Raji (cell line): ENCODE data around the gene APLF.

Experiments used
- POLR2A ChIP-seq: IDR thresholded peaks from 2 replicates; pipeline ENCODE4 v1.6.1; 2011; ENCODE audit warnings: low read depth, low read length, control low read depth; ENCODE audit not compliant: insufficient read depth

The APLF gene

DNA sequence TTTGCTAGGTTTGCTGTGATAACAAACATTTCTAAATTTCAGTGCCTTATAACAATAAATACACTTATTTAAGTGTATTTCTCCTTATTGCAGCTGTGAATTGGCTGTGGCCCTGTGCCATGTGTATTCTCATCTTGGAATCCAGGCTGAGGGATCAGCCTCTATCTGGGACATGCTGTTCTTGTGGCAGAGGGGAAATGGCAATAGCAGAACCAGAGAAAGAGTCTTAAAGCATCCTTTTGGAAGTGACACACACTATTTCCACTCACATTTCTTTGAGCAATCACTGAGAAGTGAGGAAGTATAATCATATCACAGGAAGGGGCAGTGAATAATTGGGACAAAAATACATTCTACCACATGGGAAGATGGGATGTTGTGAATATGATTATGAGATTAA is 109.8 kb downstream of the APLF start:
- no peak for TF ChIP-seq POLR2A

DNA sequence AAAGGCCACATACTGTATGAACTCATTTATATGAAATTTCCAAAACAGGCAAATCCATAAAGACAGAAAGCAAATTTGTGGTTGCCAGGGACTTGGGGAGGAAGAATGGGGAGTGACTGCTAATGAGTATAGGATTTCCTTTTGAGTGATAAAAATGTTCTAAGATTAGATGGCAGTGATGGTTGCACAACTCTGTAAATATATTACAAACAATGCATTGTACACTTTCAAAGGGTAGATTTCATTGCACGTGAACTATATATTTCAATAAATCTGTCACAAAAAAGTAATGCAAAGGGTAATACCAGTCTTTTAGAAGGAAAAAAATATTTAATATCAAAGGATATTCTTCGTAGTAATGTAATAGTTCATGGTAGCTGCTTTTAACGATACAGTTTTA is 112.3 kb downstream of the APLF start:
- no peak for TF ChIP-seq POLR2A

DNA sequence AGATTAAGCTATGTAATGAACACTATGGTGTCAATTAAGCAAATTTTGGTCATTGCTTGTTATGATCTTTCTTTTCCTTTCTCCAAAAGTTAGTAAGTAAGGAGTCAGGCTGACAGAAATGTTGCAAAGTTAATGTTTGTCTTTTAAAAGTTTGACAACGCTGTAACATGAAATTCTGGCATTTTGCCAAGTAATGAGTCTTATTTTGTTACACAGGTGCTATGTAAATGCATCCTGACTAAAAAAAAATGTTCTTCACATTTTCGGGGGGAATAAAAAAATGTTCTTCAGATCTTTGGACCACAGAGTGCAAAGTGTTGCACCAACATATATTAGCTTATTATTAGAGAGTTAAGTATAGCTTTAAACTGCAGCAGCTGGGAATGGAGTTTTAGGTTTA is 121.2 kb downstream of the APLF start:
- no peak for TF ChIP-seq POLR2A

DNA sequence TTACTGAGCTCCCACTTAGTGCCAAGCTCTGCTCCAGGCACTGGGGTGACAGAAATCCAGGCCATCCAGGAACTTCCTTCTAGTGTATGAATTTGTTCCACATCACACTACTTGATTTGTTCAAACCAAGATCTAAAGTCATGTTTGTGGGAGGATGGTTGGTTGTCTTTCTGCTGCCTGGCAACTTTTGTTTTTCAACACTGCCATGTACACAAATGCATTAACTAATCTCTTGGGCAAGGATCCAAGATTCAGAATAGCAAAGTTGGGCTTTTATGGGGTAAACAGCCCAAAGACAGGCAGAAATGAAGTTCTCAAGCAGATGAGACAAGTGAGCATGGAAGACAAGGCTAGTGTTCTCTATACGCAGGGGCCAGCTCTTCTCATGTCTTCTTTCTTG is 122.6 kb downstream of the APLF start:
- TF ChIP-seq POLR2A: no peak

DNA sequence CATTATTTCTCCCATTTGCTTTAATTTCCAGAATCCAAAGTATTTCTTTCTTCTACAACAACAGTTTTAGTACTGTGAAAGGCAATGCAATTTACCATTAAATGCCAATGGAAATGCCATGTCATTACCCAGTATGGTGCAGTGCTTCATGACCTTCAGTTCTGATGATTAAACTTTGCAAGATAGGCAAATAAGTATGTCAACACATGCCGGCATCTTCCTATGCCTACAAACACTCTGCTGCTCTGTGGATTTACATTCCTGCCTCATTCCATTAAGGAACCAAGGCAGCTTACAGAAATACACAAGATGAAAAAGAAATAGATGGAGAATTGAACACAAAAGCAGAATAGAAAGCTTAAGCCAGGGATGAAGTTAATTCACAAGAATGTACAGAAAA is 123.3 kb downstream of the APLF start:
- no peak for TF ChIP-seq POLR2A

DNA sequence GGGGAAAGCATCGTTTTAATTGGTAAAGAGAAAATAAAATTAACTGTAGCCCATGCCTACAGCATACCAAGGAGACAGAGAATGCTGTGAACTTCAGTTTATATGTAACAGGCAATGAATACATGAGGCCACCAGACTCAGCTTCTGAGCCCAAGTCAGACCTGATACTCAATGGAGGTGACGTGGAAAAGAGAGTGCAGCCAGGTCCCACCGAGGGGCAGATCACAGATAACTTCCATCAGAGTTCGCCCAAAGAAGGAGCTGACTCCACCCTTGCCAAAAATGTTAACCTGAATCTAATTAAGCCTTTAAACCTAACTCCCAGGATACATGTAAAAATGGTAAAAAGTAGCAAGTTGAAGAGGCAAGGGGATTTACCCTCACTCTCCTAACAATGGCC is 123.8 kb downstream of the APLF start:
- no peak for TF ChIP-seq POLR2A

DNA sequence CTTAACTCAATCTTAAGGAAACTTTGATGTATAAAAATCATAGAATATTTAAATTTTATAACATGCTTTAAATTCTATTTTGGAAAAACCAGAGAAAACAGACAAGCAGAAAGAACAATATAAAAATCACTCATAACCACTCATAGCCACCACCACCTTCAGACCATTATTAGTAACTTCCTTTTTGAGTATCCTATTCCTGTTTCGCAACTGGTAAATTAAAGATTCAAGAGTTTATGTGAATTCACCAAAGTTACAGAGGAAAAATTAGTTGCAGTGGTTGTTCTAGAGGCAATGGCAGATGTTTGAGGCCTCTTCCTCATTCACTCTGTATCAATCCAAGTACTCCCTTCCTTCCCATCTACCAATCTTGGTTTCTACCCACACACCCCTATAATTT is 126.7 kb downstream of the APLF start:
- TF ChIP-seq POLR2A: no peak

DNA sequence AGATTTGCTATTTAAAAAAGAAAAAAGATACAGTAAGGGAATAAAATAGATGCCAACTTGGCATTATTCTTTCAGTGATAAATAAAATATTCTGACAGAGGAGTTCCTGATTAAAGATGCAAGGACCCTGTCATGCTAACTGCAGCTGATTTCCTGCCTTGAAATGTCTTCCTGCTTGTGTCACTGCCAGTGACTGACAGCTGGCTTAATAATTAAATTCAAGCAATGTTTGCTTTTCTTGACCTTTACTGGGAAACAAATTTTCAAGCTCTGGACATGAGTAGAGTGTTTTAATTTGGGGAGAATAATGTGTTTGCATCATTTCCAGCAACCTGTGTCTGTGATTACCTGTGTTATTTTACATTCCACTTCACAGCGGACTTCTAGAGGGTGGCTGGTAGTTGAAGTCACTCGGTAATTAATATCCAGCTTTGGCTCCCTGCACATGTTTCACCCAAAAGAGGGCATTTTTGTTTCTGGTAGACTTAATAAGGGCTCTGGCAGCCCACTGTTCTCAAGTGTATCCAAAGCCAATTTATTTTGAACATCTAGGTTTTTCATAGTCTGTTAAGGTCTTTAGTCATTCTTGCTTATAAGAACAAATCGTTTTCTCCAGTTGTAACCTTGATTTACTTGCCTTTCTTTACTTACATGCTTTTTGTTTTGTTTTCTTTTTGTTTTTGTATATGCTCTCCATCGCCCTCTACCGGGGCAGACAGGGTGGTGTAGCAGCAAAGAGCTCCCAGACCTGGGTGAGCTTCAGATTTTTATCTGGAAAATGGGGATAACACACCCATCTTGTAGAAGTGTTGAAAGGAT is 127.5 kb downstream of the APLF start:
- TF ChIP-seq POLR2A: no peak

DNA sequence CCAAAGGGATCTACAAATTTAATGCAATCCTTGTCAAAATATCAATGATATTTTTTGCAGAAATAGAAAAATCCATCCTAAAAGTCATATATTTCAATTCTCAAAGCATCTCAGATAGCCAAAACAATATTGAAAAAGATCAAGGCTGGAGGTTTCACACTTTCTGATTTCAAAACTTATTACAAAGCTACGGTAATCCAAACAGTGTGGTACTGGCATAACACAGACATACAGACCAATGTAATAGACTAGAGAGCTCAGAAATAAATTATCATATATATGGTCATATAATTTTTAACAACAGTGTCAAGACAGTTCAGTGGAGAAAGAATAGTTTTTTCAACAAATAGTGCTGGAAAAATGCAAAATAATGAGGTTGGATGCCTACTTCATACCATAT is 135.7 kb downstream of the APLF start:
- TF ChIP-seq POLR2A: no peak

DNA sequence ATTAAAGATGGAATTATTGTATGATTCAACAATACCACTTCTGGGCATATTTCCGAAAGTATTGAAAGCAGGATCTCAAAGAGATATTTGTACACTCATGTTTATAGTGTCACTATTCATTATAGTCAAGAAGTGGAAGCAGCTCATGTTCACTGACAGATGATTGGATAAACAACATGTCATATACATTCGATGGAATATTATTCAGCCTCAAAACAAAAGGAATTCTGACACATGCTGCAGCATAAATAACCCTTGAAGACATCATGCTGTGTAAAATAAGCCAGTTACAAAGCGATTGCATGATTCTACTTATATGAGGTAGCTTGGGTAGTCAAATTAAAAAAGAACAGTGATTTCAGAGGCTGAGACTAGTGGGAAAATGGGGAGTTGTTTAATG is 136.7 kb downstream of the APLF start:
- no peak for TF ChIP-seq POLR2A

DNA sequence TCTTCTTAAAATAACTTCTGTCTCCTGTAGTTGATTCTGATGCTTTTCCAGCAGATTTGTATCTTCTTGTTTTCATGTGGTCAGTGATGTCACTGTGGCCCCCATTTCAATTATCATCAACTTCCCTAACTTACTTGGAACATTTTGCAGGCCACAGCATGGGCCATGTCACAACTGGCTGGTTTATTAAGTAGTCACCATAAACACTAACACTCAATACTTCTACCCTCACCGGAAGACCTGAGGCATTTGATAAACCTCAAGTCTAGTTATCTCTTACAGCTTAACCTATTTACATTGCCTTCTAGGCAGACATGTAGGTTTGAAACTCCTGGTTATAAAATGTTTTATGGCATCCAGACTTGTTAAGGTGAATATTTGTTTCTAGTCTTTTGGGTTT is 138.6 kb downstream of the APLF start:
- TF ChIP-seq POLR2A: no peak

DNA sequence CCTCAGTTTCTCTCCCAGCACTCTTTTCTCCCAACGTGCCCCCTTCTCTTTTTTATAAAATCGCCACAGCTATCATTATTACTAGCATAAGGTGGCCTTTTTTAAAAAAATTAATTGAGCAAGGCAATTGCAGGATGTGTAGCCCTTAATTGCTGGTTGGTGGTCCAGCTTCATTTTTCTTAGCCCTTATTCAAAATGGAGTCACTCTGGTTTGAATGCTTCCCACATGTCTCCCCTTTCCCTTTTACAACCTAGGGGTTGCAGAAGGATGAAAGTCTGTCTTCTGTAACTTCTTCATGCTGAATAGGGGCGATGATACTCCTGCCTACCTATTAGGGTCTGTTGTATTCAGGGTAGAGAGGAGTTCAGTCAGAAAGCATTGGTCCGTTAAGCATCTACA is 139.4 kb downstream of the APLF start:
- no peak for TF ChIP-seq POLR2A

DNA sequence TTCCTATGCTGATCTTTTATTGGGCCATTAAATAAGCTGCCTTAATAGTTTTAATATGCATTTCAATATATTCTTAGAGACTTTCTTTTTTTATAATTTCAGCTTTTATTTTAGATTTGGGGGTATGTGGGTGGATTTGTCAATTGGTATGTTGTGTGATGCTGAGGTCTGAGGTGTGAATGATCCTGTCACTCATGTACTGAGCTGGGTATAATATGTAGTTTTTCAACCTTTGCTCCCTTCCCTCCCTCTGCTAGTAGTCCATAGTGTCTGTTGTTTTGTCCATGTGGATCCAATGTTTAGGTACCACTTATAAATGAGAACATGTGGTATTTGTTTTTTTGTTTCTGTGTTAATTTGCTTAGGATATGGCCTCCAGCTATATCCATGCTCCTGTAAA is 140.5 kb downstream of the APLF start:
- no peak for TF ChIP-seq POLR2A

DNA sequence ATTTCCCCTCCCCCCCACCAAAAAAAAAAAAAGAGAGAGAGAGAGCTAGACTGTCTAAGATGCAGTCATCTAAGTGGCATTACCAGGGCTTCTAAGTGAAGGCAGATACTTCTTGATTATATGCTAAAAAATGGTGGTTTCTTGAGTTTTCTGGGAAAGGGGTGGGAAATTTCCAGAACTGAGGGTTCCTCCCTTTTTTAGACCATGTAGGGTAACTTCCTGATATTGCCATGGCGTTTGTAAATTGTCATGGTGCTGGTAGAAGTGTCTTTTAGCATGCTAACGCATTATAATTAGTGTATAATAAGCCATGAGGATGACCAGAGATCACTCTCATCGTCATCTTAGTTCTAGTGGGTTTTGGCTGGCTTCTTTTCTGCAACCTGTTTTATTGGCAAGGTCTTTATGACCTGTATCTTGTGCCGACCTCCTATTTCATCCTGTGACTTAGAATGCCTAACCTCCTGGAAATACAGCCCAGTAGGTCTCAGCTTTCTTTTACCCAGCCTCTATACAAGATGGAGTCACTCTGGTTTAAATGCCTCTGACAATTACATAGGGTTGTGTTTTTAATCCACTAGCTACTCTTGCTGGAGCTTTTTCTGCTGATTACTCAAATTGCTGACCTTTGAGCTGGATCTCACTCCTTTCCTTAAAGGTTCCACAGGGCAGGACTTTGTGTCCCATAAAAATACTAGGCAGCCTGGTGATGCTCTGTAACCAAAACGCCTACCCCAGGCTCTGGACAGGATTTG is 145.6 kb downstream of the APLF start:
- no peak for TF ChIP-seq POLR2A

DNA sequence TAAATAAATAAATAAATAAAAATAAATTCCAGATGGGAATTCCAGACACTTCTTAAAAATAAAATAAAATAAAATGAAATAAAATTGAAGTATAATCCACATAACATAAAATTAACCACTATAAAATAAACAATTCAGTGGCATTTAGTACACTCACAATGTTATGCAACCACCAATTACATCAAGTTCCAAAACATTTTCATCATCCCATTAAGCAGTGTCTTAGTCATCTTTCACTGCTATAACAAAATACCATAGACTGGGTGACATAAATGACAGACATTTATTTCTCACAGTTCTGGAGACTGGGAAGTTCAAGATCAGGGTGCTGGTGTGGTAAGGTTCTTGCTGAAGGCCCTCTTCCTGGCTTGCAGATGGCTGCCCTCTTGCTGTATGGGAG is 153.4 kb downstream of the APLF start:
- TF ChIP-seq POLR2A: no peak

DNA sequence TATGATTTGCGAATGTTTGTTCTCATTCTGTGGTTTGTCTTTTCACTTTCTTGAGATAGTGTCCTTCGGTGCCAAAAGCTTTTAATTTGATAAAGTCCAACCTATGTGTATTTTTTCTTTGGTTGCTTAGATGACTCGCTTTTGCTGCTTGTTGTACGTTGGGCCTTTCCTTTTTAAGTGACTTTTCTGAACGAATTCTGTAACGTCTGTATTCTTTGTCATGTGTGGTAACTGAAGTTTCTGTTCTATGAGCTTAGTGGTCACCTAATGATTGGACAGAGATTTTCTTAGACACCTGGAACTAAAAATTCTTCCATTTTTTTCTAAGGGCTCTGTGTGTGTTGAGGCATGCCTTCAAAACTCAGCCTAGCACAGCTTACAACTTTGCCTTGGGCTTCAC is 156.4 kb downstream of the APLF start:
- TF ChIP-seq POLR2A: no peak
